ENCODE measurements around the gene SIX2. TPM values are rescaled to one million over a fixed set of nuclear protein-coding genes. Genes with fewer than 3 reads are reported as not detected.

The SIX2 gene
- total and polyA plus RNA-seq, 2 donors (not counting 3 experiments of a cell fraction or from before 2014, with no cell fraction given) = 0.24 to 0.54 TPM

- Histone ChIP-seq H3K36me3 (ENCODE audit: control insufficient read depth in 2 of 2, extremely low read depth in 1 of 2, insufficient read depth in 2 of 2, low read length in 2 of 2) (no peaks in the 10 kb centered on the region), H3K9me1 (replicated peaks; ENCODE audit: control insufficient read depth, extremely low read depth, insufficient read depth, low read length) (no peaks in the 10 kb centered on the region), H3K27ac (ENCODE audit: insufficient read depth, low read depth, low read length) (no peak overlapping the region), H3K4me1 (ENCODE audit: control insufficient read depth, extremely low read depth, insufficient read depth, low read length) (no peaks in the 10 kb centered on the region), H3K79me2 (ENCODE audit: control insufficient read depth, insufficient read depth, low read length) (no peaks in the 10 kb centered on the region), H2AFZ (ENCODE audit: low read depth, low read length) (no peak overlapping the region), H3K4me3 (replicated peaks in 1 of 3; ENCODE audit: insufficient read depth in 1 of 3, low read depth in 1 of 3, low read length in 3 of 3) (no peak overlapping the region), H3K4me2 (ENCODE audit: insufficient read depth, low read length) (no peak overlapping the region), H3K9me3 (replicated peaks; ENCODE audit: control insufficient read depth, insufficient read depth, low read length) (no peaks in the 10 kb centered on the region), H3K27me3 (ENCODE audit: control insufficient read depth in 2 of 2, insufficient read depth in 2 of 2, low read length in 2 of 2) (peaks cover 11 to 17% of the 10 kb centered on the region in 2 experiments), H3K9ac (replicated peaks; ENCODE audit: extremely low read depth, insufficient read depth, low read length) (no peak overlapping the region), H4K20me1 (replicated peaks; ENCODE audit: control insufficient read depth, extremely low read depth, insufficient read depth, low read length) (no peaks in the 10 kb centered on the region)
- dilution Hi-C loops (cut with MboI; ENCODE audit: extremely low pct_ligation_motif_present, low sequenced_read_pairs) (no loop called here), intact Hi-C loops (cut with micrococcal nuclease) (no loop called here)
- DNase-seq (ENCODE audit: low read depth, low spot score) = no peak
- no peak for FAIRE-seq
- CTCF ChIA-PET = interaction anchor here (0.6 to 1.6 kb wide), 3 partner anchors 8 to 16 kb away, joined by 3 to 9 read pairs (median 4); no protein-coding TSS in a partner anchor
- BruUV-seq (replicated peaks) = no TSS peak
- TF ChIP-seq EZH2 (IDR thresholded peaks at IDR 0.05; ENCODE audit: borderline replicate concordance, low read depth, low read length, severe bottlenecking) (no peak), MYC (IDR thresholded peaks at IDR 0.05; ENCODE audit: low read depth, low read length) (no peak), FOS (IDR thresholded peaks at IDR 0.05; ENCODE audit: borderline replicate concordance, insufficient read depth, low read length) (no peak), POLR2A (IDR thresholded peaks at IDR 0.05; ENCODE audit: low read depth, low read length) (no peak), JUN (IDR thresholded peaks at IDR 0.05; ENCODE audit: borderline replicate concordance, insufficient read depth, insufficient read length, low read depth) (no peak), POLR2AphosphoS5 (IDR thresholded peaks at IDR 0.05; ENCODE audit: insufficient read depth, low read depth, low read length) (no peak)
- TF ChIP-seq, protein P1, sequence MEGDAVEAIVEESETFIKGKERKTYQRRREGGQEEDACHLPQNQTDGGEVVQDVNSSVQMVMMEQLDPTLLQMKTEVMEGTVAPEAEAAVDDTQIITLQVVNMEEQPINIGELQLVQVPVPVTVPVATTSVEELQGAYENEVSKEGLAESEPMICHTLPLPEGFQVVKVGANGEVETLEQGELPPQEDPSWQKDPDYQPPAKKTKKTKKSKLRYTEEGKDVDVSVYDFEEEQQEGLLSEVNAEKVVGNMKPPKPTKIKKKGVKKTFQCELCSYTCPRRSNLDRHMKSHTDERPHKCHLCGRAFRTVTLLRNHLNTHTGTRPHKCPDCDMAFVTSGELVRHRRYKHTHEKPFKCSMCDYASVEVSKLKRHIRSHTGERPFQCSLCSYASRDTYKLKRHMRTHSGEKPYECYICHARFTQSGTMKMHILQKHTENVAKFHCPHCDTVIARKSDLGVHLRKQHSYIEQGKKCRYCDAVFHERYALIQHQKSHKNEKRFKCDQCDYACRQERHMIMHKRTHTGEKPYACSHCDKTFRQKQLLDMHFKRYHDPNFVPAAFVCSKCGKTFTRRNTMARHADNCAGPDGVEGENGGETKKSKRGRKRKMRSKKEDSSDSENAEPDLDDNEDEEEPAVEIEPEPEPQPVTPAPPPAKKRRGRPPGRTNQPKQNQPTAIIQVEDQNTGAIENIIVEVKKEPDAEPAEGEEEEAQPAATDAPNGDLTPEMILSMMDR (IDR thresholded peaks at IDR 0.05; ENCODE audit: extremely low read depth in 1 of 2, insufficient read depth in 1 of 2, low read depth in 1 of 2, low read length in 2 of 2) = no peak
- POLR2A ChIA-PET = no interaction called here
These were observed 43.6 kb downstream of the SIX2 start for GRCh38 chr2:44965684-44966083.

Data from endothelial cell of umbilical vein (primary cell).